ENCODE data around the gene RABL6. TPM values are rescaled to one million over a fixed set of nuclear protein-coding genes. Genes with fewer than 3 reads are reported as not detected.

RABL6 gene, protein sequence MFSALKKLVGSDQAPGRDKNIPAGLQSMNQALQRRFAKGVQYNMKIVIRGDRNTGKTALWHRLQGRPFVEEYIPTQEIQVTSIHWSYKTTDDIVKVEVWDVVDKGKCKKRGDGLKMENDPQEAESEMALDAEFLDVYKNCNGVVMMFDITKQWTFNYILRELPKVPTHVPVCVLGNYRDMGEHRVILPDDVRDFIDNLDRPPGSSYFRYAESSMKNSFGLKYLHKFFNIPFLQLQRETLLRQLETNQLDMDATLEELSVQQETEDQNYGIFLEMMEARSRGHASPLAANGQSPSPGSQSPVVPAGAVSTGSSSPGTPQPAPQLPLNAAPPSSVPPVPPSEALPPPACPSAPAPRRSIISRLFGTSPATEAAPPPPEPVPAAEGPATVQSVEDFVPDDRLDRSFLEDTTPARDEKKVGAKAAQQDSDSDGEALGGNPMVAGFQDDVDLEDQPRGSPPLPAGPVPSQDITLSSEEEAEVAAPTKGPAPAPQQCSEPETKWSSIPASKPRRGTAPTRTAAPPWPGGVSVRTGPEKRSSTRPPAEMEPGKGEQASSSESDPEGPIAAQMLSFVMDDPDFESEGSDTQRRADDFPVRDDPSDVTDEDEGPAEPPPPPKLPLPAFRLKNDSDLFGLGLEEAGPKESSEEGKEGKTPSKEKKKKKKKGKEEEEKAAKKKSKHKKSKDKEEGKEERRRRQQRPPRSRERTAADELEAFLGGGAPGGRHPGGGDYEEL
- 64.1 TPM for total RNA-seq
- long read RNA-seq, transcript RABL6-201 (15 exons, 3,091 nt) = major isoform, 52 of 125 reads
- long read RNA-seq, partial matches to known transcripts = 64 of 125 reads
- long read RNA-seq, other reads (novel, unspliced or antisense) = 8 of 125 reads

DNA sequence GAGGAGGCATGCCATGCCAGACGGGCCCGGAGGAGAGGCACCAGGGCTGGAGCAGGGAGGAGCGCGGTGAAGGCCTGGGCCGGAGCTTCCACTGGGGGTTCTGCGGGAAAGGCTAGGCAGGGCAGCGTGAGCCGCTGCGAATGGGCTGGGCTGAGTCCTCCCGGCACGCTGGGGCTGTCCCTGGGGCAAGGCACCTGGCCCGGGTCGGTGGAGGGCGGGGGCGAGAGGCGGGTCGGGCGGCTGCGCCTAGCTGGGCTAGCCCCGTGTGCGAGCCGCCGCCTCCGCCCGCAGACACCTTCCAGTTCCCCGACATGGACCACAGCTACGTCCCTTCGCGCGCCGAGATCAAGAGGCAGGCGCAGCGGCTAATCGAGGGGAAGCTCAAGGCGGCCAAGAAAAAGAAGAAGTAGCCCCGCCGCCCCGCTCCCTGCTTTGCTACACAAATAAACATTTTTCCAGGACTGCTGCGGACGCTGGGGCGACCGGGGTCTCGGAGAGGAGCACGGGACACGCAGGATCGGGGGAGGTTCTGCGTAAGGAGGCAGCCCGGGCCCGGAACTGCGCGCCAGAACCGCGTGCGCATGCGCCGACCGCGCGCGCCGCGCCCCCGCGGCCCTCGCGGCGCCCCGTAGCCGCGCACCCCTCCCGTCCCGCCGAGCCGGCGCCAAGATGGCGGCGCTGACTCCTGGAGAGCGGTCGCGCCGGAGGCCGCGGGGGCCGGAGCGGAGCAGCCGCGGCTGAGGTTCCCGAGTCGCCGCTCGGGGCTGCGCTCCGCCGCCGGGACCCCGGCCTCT lies at the start of gene RABL6:
Gene RABL6 (plus strand): TSS at position 668 of the 794 bp plus-strand sequence. CDS start 249 bp downstream, outside the sequence.
- peaks cover under 1% of the 10 kb centered on the region for H3K27me3 ChIP-seq (ENCODE audit: low read depth)
- TF ChIP-seq CTCF (IDR thresholded peaks at IDR 0.05; ENCODE audit: borderline replicate concordance) = no peak
- intact Hi-C loops (cut with micrococcal nuclease) = no loop called here
- H3K9me3 ChIP-seq (replicated peaks) = no peaks in the 10 kb centered on the region
- peak within 1 kb of the TSS; percentile 98 for H3K4me3 ChIP-seq
- H3K36me3 ChIP-seq = peaks cover 8% of the 10 kb centered on the region
- peaks cover 54% of the 10 kb centered on the region for H3K4me1 ChIP-seq
- H3K27ac ChIP-seq (replicated peaks) = peak within 1 kb of the TSS; percentile 92
- DNase-seq = peak; percentile 81

DNA sequence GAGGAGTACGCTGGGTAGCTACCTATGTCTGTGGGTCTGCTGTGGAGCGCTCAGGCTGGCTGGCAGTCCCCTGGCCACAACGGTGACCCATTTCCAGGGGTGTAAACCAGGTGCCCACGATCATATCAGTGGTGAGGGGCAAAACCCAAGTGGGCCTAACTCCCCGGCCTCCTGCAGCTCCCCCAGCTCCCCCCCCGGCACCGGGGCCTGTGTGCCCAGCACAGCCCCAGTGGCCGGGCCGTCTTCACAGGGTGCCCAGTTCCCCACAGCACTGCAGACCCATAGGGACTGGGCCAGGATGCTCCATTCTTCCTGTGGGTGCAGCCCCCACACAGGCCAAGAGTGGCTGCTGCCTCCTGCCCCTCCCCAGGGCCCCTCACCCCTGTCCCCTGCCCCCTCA lies 48.7 kb upstream of the RABL6 start:
- H3K9me3 ChIP-seq (replicated peaks) = peaks cover 4% of the 10 kb centered on the region
- no peaks in the 10 kb centered on the region for H3K36me3 ChIP-seq
- H3K4me3 ChIP-seq = no peak overlapping the region
- H3K27me3 ChIP-seq (ENCODE audit: low read depth) = peaks cover 23% of the 10 kb centered on the region
- no peak overlapping the region for H3K27ac ChIP-seq (replicated peaks)
- H3K4me1 ChIP-seq = peaks cover 25% of the 10 kb centered on the region
- DNase-seq = no peak
- intact Hi-C loops (cut with micrococcal nuclease) = no loop called here
- TF ChIP-seq CTCF (IDR thresholded peaks at IDR 0.05; ENCODE audit: borderline replicate concordance) = no peak

DNA sequence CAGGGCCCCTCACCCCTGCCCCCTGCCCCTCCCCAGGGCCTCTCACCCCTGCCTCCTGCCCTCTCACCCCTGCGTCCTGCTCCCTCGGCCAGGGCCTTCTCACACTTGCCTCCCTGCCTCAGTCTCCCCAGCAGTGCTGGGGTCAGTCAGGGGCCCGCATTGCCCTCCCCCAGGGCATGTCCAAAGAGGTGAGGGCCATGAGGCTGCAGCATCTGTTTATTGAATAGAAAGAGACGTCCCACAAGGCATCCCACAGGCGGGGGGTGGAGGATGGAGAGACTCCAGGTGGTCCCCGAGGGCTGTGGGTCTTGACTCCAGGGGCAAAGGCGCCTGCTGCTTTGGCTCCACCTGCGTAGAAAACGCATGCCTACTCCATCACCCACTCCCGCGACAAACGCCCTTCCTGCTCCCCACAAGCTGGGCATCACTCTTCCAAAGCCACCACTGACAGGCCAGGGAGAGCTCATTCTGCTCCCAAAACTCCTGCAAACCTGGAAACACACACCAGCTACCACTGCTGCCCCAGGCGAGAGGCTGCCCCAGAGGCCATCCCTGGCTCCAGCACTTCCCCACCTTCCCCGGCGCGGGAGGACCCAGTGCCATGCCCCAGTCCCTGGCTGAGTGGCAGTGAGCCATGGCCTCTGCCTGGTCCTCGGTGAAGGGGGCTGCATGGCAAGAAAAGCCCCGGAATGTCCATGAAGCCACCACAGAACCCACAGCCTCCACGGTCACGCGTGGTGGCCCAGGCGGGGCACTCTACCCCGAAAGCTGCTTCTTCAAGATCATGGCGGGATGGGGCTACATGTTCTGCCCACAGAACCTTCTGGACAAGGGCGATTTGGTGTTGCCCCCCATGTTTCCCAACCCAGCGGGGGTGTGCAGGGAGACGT lies 48.1 kb upstream of the RABL6 start:
- no peak overlapping the region for H3K27ac ChIP-seq (replicated peaks)
- intact Hi-C loops (cut with micrococcal nuclease) = no loop called here
- DNase-seq = no peak
- peaks cover 29% of the 10 kb centered on the region for H3K4me1 ChIP-seq
- H3K27me3 ChIP-seq (ENCODE audit: low read depth) = peaks cover 28% of the 10 kb centered on the region
- peaks cover 4% of the 10 kb centered on the region for H3K9me3 ChIP-seq (replicated peaks)
- TF ChIP-seq CTCF (IDR thresholded peaks at IDR 0.05; ENCODE audit: borderline replicate concordance) = no peak
- no peak overlapping the region for H3K4me3 ChIP-seq
- H3K36me3 ChIP-seq = no peaks in the 10 kb centered on the region

- Histone ChIP-seq H3K9me3 (replicated peaks) (peaks cover 4% of the 10 kb centered on the region), H3K27me3 (ENCODE audit: low read depth) (peaks cover 28% of the 10 kb centered on the region), H3K27ac (replicated peaks) (no peak overlapping the region), H3K4me1 (peaks cover 33% of the 10 kb centered on the region), H3K36me3 (no peaks in the 10 kb centered on the region), H3K4me3 (no peak overlapping the region)
- DNase-seq = no peak
- TF ChIP-seq CTCF (IDR thresholded peaks at IDR 0.05; ENCODE audit: borderline replicate concordance) = no peak
- intact Hi-C loops (cut with micrococcal nuclease) = no loop called here
These were observed 47.3 kb upstream of the RABL6 start for GRCh38 chr9:136760424-136760823.

Data from left ventricle myocardium inferior (tissue), 1 donor.